SH-SY5Y (cell line): ENCODE measurements around the gene WDR47.

ENCODE experiments used
- GATA2 ChIP-seq: IDR thresholded peaks from 2 replicates; pipeline ENCODE4 v1.6.1; 2011; ENCODE audit warnings: mild to moderate bottlenecking, low read depth, low read length
- GATA3 ChIP-seq: IDR thresholded peaks from 2 replicates; pipeline ENCODE4 v1.6.1; 2011; ENCODE audit warnings: low read depth, mild to moderate bottlenecking, low read length, moderate library complexity

WDR47 gene

GRCh38 chr1:109025694-109026093 is 16.2 kb downstream of the WDR47 start:
- no peak for TF ChIP-seq GATA3
- no peak for TF ChIP-seq GATA2

GRCh38 chr1:109024646-109025045 is 17.3 kb downstream of the WDR47 start:
- TF ChIP-seq GATA2: no peak
- TF ChIP-seq GATA3: no peak

GRCh38 chr1:109020693-109021257 is 21.1 kb downstream of the WDR47 start:
- TF ChIP-seq GATA2 (no peak), GATA3 (no peak)

- TF ChIP-seq GATA3 (no peak), GATA2 (no peak)
Observed at GRCh38 chr1:109017134-109017533, 24.8 kb downstream of the WDR47 start.

- no peak for TF ChIP-seq GATA2
- no peak for TF ChIP-seq GATA3
Observed at GRCh38 chr1:109011335-109011734, 30.6 kb downstream of the WDR47 start.

- TF ChIP-seq GATA2 (no peak), GATA3 (no peak)
Observed at GRCh38 chr1:108983114-108983513, 58.8 kb downstream of the WDR47 start.

- TF ChIP-seq GATA2: no peak
- TF ChIP-seq GATA3: no peak
Observed at GRCh38 chr1:108976658-108977057, 65.2 kb downstream of the WDR47 start.

GRCh38 chr1:108972951-108973350 is 69.0 kb downstream of the WDR47 start:
- TF ChIP-seq GATA2 (no peak), GATA3 (no peak)

GRCh38 chr1:108969346-108969745 is 72.6 kb downstream of the WDR47 start:
- TF ChIP-seq GATA3: no peak
- no peak for TF ChIP-seq GATA2

GRCh38 chr1:108963052-108963686 is 78.7 kb downstream of the WDR47 start, which contains the start of gene CLCC1:
CLCC1 (minus strand) TSS chr1:108963484; CDS start chr1:108950437, 13,047 bp downstream.
- TF ChIP-seq GATA2 (0 out of 2 replicates have a peak, but pooled peaks have one; percentile 4), GATA3 (no peak)

- TF ChIP-seq GATA2 (no peak), GATA3 (no peak)
Observed at GRCh38 chr1:108962681-108963051, 79.2 kb downstream of the WDR47 start.

GRCh38 chr1:108961752-108962486 is 80.0 kb downstream of the WDR47 start:
- TF ChIP-seq GATA3: no peak
- TF ChIP-seq GATA2: no peak

- no peak for TF ChIP-seq GATA3
- no peak for TF ChIP-seq GATA2
Observed at GRCh38 chr1:108961198-108961597, 80.7 kb downstream of the WDR47 start.

- no peak for TF ChIP-seq GATA3
- TF ChIP-seq GATA2: no peak
Observed at GRCh38 chr1:108960719-108961118, 81.2 kb downstream of the WDR47 start.

- TF ChIP-seq GATA2 (no peak), GATA3 (no peak)
Observed at GRCh38 chr1:108957888-108958287, 84.0 kb downstream of the WDR47 start.
